Epidermal melanocyte (primary cell): ENCODE data around the gene CBARP.
A peak's percentile ranks its signal among the peaks of the same experiment; 100 is the strongest.
"Not testable (repeated sequence)": the region's sequence is repeated elsewhere in the genome, so short reads cannot be mapped to it uniquely, and the experiment has no call there.

ENCODE experiments used
- DNase-seq: peaks from one replicate; pipeline ENCODE4 v3.0.0; 2011; ENCODE audit warnings: low spot score; ENCODE audit not compliant: insufficient read length

CBARP gene

DNA sequence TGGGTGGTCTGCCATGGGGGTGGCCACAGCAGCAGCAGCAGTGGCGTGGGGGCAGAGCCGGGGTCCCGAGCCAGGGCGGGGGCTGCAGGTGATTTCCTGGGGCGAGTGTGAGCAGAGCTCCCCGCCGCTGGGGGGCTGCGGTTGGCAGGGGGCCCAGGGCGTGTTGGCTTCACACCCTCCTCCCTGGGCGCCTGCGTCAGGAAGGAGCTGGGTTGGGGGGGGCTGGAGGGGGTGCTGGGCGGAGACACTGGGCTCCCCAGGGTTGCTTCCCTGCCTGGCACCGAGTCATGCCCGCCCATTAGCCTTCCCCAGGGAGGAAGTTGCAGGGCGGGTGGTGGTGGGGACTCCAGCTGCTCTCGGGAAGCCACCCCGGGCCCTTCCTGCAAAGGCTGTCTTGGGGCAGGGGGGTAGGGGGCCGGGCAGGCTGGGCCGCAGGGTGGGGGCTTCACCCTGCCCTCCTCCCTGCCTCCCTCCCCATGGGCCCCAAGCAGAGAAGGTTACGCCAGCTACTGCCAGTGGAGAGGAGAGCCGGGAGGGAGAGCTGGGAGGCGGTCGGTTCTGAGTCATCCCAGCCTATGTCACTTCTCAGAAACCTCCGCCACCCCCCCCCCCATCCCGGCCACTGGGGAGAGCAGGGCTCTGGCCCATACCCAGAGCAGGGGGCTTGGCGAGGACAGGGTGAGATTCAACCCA lies 15.2 kb upstream of the CBARP start:
- DNase-seq = peak; percentile 77

DNA sequence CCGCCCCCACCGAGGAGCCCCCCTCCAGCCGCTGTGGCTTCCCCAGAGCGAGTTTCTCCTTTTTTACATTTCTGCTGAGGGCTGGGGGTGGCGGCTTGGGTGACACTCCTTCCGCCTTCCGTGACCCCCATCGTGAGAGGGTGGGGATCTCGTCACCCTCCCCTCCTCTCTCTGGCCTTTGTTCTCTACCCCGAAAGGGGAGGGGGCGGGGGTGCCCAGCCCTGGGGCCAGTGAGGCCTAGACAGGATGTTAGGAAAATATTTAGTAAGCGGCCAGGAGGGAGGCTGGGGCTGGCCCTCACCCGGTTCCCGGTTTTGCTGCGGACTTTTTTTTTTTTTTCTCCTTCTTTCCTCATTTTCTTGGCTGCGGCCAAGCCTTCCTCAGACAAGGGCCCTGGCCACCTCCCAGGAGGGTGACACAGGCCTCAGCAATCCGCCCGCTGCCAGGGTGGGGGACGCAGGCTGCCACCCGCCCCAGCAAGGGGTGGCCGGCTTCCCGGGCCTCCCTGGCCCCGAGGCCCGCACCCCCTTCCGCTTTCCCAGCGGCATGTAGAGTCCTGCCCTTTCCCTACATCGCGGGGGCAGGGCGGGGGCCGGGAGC lies 14.5 kb upstream of the CBARP start:
- DNase-seq = no peak

DNA sequence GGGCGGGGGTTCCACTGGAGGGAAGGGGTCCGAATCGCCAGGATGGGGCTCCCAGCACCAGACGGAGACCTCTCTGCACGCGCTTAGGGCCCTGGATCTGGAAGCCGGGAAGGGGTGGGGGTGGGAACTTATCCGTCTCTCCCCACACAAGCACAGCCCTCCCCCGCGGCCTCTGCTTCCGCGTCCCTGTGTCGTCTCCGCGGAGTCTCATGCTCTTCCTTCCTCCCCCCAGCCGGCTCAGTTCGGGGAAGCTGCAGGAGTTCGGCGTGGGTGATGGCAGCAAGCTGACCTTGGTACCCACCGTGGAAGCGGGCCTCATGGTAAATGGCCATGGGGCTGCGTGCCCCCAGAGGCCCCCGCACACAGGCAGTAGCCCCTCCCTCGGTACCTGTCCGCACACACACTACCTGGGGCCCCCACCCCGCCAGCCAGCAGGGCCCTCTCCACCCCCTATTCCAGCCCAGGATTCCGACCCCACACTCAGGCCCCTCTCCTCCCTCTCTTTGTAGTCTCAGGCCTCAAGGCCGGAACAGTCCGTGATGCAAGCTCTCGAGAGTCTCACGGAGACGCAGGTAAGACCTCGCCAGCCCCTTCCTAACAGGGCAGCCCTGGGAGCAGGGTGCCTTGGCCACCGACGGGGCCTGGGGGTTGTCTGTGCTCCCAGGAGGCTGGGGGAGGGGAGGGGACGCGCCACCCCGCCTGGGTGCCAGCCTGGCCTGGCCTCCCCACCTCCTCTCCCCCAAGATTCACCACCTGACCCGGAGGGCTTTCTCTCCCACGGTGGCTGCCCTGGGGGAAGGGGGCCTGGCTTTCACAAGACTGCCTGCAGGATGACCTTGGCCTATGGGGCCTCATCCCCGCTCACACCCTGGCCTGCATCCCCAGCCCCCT lies 13.8 kb upstream of the CBARP start:
- DNase-seq = no peak

DNA sequence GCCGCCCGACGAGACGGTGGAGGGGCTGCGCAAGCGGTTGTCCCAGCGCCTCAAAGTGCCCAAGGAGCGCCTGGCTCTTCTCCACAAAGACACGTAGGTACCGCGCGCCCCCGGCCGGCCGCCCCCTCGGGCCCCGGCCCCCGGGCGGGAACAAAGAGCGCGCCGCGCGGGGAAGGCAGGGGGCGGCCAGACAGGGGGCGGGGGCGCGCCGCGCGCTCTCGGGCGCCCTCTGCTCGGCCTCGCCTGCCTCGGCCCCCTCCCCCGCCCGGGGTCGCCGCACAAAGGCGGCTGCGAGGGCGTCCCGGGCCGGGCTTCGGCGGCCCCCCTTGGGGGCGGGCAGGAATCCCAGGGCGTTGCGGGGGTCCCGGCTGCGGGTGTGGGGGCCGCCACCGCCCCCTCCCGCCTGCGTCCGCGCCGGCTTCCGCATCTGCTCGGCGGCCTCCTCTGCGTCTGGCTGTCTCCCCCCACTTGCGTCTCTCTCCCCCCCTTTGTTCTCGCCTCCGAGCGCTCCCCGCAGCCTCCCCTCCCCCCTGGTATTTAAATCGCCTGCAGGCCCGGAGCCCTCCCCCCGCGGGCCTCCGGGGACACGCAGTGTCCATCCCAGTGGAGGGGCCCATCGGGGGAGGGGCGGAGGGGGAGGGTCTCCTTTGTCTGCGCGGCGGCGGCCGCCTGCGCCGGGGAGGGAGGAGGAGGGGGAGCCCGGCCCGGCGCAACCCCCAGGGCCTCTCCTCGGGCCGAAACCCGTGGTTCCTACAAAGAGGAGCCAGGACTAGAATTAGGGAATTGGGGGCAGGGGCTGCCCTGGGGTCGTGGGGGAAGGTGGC lies 12.8 kb upstream of the CBARP start:
- DNase-seq = no peak

DNA sequence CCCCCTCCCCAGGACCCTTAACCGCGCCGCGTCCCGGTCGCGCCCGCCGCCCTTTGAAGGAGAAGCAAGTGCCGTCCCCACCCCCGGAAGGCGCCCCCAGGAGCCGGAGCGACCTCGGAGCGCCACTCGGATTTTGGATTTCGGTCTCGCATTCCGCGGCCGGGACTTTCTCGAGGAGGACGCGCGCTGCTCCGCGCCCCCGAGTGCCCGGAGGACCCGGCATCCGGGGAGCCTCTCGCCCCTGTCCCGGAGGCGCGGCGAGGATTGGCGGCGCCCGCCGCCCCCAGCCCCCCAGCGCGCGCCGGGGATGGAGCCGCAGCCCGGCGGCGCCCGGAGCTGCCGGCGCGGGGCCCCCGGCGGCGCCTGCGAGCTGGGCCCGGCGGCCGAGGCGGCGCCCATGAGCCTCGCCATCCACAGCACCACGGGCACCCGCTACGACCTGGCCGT lies 12.2 kb upstream of the CBARP start:
- no peak for DNase-seq

DNA sequence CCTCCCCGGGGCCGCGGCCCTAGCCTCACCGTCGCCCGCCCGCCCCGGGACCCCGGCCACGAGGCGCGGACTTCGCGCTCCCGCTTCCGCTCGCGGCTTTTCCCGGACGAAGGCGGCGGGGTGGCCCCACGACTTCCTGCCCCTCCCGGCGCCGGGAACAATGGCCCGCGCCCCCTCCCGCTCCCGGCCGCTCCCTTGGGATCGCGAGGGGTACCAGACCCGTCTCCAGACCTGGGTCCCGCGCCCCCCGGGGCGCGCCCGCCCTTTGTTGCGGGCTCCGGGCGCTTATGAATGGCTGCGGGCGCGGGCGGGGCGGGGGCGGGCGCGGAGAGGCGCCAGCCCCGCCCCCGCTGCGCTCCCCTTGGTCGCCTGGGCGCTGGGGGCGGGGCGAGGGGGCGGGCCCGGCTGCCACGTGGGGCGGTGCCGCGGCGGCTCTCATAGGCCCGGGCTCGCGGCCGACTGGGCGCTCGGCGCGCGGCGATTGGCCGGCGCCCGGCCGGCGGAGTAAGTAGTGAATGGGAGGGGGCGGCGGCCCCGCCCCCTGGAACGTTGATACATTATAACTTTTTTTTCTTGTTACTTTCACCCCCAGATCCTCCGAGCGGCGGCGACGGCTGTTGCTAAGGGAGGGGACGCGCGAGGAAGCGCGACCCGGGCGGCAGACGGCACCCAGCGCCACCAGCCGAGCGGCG lies 11.6 kb upstream of the CBARP start:
- peak; percentile 92 for DNase-seq

DNA sequence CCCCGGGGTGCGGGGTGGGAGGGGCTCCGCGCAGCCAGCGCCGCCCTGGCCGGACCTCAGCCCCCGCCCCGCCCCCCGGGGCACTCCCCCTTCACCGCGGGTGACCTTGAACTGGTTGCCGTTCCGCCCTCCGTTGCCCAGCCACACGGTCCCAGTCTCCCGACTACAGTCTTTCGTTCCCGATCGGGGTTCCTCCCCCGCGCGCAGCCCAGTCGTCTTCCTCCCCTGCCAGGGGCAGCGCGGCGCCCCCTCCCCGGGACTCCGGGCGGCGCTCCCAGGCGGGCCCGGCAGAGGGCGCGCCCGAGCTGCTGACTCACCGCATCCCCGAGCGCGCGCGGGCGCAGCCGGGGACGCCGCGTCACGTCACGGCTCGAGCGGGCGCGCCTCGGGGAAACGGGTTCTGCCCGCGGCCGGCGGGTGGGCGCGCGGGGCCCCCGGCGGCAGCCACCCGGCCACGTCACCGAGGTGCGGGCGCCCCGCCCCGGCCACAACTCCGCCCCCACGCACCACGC lies 11.0 kb upstream of the CBARP start:
- DNase-seq = no peak

DNA sequence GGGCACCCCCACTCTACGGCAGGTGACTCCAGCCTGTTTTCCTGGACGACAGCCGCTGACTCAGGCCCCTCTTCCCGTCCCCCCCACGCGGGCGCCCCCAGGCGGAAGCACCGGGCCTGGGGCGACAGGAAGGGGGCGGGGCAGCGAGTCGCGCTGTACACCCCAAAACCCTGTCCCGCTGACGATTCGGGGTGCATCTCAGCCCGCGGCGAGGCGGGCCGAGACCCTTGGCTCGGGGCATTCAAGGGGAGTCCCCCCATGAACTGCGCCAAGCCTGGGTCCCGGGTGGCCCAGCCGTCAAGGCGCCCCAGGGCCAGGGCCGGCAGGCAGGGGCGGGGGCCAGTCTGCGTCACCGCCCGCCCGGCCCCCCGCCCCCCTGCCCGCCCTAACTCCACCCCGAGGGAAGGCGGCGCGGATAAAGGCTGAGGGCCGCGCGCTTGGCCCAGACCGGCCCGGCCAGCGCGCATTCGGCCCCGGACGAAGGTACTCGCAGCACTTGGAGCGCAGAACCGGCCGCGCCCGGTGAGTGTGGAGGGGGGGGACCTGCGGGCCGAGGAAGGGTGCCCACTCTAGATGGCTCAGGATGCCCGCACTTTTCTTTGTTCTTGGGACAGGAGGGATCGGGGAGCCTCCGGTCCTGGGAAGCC lies 10.5 kb upstream of the CBARP start, which contains the start of gene MIDN:
MIDN (plus strand) TSS at position 445 of the 647 bp plus-strand sequence. CDS start 1,714 bp downstream, outside the sequence.
- DNase-seq = no peak

DNA sequence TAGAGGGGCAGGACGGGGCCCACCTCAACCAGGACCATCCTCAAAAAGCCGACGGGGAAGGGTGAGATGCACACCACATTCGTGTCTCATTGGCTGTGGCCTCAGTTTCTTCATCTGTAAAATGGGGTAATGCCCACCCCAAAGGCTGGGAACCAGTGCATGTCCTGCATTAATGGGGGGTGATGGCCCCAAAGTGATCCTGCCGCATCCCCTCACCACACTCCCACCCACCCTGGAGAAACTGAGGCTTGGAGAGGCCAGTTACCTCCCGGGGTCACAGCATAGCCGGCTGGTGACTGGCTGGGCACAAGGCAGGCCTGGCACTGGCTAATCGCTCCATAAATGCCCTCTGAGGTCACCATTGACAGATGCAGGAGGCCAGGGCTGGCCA lies 9.9 kb upstream of the CBARP start:
- DNase-seq = no peak

DNA sequence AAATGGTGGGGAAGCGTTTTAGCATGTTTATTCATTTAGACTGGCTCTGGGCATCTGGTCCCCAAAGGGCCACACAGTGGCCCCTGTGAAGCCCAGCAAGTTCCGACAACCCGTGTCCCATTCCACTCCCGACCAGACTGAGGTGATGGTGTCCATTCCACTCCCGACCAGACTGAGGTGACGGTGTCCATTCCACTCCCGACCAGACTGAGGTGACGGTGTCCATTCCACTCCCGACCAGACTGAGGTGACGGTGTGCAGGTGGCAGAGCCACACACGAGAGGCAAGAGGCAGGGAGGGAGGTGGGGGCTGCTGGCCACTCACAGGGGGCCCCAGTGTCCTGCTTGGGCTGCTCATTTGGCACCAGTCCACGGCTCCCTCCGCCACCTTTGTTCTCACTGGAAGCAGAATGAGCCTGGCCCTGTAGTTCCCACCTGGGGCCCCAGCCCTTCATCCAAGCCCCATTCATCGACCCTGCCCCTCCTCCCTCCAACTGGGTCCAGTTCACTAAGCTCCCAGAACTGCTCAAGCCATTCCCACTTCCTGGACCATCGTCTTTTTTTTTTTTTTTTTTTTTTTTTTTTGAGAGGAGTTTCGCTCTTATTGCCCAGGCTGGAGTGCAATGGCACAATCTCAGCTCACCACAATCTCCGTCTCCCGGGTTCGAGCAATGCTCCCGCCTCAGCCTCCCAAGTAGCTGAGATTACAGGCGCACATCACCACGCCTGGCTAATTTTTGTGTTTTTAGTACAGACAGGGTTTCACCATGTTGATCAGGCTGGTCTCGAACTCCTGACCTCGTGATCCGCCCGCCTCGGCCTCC lies 8.7 kb upstream of the CBARP start:
- not testable (repeated sequence) for DNase-seq

DNA sequence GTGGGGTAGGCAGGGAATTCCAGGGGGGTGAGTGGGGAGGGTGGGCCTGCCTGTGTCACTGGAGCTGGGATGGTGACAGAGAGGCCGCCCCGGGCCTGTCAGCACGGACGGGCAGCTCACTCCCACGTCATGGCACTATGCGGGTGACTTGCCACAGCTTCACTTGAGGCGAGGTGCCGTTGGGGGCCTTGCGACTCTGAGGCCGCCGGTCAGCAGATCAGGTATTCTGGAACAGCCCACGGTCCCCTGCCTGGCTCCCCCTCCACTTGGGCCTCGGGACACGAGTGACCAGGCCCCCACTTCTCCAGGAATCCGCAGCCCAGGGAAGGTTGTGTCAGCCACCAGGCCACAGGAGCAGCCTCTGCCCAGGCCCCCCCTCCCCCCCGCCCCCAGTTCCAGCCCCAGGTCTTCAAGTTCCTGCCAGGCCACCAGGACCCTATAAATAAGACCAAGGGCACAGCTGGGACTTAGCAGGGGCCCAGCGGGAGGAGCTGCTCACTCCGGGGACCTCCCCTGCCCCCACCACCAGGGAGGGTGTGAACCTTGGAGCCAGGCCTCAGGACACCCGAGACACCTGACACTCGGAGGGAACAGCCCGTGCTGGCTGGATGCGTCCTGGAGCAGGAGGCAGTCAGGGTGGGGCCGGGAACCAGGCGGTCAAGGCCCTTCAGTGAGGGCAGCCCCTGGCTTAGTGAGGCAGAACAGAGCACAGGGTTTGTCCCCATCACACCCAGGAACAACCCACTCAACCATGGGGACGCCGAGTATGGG lies 7.9 kb upstream of the CBARP start:
- DNase-seq = no peak

DNA sequence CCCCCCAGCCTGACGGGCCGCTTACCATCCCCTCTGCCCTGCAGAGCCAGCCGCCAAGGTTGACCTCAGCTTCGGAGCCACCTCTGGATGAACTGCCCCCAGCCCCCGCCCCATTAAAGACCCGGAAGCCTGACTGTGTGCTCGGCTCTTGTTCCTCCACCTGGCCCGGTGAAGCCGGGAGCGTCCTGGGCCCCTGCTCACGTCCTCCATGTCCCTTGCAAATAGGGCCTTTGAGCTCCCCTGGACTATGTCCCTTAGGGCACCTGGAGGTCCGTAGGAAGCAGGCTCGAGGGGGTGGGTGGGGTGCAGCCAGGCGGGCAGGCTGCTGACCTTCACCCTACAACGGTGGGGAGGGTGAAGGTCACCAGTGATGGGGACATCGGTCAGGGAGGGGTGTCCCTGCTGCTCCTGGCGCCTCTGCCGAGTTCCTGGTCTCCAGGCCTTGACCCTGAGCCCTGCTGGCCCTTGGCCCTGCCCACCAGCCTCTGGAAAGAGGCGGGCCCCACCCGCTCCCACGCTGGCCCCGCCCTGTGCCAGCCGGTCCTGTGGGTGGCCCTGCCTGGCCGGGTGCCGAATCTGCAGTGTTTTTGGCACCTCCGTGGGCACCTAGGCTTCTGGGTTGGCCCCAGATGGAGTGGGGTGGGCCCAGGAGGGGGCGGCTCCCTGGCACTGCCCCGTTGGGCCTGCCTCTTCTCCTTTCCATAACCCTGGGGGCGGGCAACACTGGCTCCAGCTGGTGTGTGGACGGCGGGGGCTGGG lies 7.1 kb upstream of the CBARP start:
- DNase-seq = no peak

DNA sequence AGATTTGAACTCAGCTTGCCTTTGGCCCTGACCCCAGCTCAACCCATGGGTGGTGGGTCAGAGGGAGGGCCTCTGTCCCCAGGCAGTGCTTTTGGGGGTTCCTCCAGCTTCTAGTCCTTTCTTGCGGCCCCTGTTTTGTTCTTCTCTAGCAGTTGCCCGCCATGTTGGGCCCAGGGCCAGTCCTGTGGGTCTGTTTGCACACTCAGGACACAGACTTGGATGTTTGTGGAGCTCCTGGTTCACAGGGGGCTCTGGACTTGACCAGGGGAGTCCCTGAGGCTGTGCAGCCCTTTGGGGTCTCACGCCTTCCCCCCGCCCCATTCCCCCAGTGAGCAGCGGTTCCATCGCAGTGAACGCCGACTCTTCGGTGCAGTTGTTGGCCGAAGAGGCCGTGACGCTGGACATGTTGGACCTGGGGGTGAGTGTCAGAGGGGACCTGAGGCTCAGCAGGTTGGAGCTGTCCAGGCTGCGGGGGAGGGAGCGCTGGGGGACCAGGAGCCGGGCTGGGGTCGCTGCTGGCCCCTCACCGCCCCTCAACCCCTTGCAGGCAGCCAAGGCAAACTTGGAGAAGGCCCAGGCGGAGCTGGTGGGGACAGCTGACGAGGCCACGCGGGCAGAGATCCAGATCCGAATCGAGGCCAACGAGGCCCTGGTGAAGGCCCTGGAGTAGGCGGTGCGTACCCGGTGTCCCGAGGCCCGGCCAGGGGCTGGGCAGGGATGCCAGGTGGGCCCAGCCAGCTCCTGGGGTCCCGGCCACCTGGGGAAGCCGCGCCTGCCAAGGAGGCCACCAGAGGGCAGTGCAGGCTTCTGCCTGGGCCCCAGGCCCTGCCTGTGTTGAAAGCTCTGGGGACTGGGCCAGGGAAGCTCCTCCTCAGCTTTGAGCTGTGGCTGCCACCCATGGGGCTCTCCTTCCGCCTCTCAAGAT lies 6.2 kb upstream of the CBARP start:
- DNase-seq = peak; percentile 97

DNA sequence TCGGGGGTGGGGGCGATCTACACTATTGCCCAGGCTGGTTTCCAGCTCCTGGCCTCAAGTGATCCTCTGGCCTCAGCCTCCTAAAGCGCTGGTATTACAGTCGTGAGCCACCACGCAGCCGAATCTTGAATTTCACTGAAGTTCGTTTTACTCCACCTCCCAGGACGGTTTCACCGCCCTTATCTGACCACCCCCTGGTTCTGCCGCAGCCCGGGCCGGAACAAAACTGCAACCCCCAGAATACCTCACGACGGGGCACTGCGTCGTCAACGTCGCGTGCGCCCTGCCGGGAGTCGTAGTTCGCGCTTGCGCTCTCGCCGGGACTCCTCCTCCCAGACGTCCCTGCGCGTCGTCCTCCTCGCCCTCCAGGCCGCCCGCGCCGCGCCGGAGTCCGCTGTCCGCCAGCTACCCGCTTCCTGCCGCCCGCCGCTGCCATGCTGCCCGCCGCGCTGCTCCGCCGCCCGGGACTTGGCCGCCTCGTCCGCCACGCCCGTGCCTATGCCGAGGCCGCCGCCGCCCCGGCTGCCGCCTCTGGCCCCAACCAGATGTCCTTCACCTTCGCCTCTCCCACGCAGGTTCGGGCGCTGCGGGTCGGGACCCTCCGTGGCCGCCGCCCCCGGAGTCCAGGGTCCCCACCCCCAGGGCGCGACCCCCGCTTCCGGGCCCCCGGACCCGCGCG lies 3.8 kb upstream of the CBARP start, which contains the start of gene ATP5F1D:
ATP5F1D (plus strand) TSS at position 335 of the 679 bp plus-strand sequence; CDS start at position 435, 100 bp downstream.
- peak; percentile 100 for DNase-seq

DNA sequence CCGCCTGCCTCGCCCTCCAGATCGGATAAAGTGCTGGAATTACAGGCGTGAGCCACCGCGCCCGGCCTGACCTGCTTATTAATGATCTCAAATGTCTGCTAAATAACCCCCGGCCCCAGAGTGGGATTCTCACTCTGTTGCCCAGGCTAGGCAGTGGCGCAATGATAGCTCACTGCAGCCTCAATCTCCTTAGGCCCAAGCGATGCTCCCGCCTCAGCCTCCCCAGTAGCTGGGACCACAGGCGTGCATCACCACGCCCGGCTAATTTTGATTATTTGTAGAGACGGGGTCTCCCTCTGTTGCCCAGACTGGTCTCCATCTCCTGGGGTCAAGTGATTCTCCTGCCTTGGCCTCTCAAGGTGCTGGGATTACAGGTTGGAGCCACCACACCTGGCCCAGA lies 3.1 kb upstream of the CBARP start:
- DNase-seq = no peak
